ENCODE results near the gene PANX1.

Gene PANX1

GRCh38 chr11:94133752-94134151 lies 5.1 kb downstream of the PANX1 start:
- H3K4me3 ChIP-seq (ENCODE audit: low read depth, low read length), result no peak overlapping the region
- TF ChIP-seq, protein P1, sequence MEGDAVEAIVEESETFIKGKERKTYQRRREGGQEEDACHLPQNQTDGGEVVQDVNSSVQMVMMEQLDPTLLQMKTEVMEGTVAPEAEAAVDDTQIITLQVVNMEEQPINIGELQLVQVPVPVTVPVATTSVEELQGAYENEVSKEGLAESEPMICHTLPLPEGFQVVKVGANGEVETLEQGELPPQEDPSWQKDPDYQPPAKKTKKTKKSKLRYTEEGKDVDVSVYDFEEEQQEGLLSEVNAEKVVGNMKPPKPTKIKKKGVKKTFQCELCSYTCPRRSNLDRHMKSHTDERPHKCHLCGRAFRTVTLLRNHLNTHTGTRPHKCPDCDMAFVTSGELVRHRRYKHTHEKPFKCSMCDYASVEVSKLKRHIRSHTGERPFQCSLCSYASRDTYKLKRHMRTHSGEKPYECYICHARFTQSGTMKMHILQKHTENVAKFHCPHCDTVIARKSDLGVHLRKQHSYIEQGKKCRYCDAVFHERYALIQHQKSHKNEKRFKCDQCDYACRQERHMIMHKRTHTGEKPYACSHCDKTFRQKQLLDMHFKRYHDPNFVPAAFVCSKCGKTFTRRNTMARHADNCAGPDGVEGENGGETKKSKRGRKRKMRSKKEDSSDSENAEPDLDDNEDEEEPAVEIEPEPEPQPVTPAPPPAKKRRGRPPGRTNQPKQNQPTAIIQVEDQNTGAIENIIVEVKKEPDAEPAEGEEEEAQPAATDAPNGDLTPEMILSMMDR (IDR thresholded peaks at IDR 0.05; ENCODE audit: low read depth, low read length), result no peak

DNA sequence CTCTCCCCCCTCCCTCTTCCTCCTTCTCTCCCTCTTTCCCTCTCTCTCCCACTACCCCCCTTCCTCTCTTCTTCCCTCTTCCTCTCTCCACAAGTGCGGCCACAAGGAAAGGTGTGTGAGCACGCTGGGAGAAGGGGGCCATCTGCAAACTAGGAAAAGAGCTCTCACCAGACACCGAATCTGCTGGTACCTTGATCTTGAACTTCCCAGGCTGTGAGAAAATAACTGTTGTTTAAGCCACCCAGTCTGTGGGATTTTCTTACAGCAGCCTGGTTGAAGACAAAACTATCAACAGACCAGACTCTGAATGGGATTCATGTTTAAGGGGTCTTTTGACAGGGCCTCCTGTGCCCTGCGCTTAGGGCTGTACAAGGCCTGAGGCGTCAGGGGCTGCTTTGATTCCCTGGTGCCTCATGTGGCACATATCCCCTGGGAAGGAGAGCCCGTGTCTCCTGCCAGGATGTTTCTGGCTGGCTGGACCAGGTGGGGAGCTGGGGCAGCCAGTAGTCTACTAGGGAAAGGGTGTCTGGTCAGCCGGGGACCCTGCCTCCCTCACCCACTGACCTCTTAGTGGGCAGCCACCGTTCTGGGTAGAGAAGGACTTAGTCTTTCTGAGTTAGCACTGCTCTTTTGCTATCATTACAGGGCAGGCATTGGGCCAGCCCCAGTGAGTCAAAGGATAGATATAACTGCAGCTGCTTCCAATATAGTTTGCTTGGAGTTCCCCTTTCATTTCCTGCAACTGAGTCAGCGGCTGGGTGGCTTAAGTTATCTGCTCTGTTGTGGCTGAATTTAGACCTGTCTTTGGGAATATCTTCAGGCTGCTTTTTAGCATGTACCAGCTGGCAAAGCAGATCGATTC lies 6.2 kb downstream of the PANX1 start:
- peak overlapping the region; percentile 50 for H3K4me3 ChIP-seq (ENCODE audit: low read depth, low read length)
- TF ChIP-seq, protein P1 (IDR thresholded peaks at IDR 0.05; ENCODE audit: low read depth, low read length), result no peak

DNA sequence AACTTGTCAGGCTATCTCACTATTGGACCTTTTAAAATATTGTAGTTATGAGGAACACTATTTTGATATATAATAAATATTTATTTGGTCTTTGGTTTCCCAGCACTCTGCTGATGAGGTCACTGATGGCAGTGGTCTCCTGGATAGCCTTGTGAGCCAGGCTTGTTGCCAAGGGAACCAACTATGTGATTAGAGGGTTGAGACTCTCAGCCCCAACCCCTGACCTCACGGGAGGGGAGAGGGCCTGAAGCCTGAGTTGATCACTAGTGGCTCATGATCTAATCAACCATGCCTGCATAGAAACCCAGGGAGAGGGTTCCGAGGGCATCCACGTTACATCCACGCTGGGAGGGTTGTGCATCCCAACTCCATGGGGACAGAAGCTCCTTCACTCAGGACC lies 10.8 kb downstream of the PANX1 start:
- H3K4me3 ChIP-seq (ENCODE audit: low read depth, low read length), result no peak overlapping the region
- TF ChIP-seq, protein P1 (IDR thresholded peaks at IDR 0.05; ENCODE audit: low read depth, low read length), result no peak

GRCh38 chr11:94140154-94140655 lies 11.6 kb downstream of the PANX1 start:
- H3K4me3 ChIP-seq (ENCODE audit: low read depth, low read length), result no peak overlapping the region
- TF ChIP-seq, protein P1 (IDR thresholded peaks at IDR 0.05; ENCODE audit: low read depth, low read length), result no peak

GRCh38 chr11:94141511-94142307 lies 13.1 kb downstream of the PANX1 start:
- no peak overlapping the region for H3K4me3 ChIP-seq (ENCODE audit: low read depth, low read length)
- TF ChIP-seq, protein P1 (IDR thresholded peaks at IDR 0.05; ENCODE audit: low read depth, low read length), result no peak

DNA sequence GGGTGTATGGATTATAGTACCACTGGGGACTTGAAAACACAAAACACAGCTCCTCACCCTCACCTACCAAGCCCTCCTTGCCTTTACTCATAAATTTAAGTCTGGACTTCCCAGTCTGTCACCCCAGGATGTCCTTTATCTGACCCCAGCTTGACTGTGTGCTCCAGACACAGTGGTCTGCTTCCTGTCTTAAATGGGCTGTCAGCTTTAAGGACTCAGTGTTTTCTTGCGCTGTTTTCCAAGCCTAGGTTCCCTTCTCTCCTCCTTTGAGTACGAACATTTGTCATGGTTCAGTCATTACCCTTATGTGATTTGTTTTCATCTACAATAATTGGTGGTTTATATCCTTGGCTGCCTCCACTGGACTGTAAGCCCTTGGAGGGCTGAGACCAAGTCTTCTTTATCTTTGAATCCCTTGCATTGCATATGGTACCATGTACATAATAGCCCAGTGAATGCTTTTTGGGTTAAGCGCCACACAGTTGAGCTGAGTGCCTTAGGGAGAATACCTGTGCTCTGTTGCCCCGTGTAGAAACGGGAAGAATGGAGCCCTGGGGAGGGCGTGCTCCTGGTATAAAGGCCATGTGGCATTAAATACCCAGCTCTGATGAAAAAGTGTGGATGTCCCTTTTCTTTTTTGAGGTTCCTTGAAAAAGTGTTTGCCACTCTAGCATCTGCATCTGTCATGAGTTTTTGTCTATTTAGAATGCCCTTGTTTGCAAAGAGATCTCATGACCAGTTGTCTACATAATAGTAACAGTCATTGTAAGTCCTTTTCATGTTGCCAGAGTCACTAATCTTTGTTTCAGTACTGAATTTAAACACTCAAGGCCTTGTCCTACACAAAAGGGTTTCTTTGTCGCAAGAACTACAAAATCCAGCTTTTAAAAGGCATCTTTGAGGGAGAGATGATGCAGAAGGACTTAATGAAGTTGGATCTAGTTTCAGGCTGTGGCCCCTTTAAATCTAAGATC lies 14.0 kb downstream of the PANX1 start:
- H3K4me3 ChIP-seq (ENCODE audit: low read depth, low read length), result no peak overlapping the region

More for the DNA sequence above, 14.0 kb downstream of the PANX1 start:
- TF ChIP-seq, protein P1 (IDR thresholded peaks at IDR 0.05; ENCODE audit: low read depth, low read length), result no peak
